BLaER1 treated with 17β-estradiol and CSF1 and Interleukin-3, amounts not matched to agents 10 nM and 100 nM (cell line): Measurements from ENCODE around the gene DCBLD1.

Experiments
- H3K27ac ChIP-seq, 11 experiments: shearing (Covaris generic); formaldehyde crosslinking; 2 replicates each; pipeline ENCODE4 v1.8.1; 2022
- H3K27me3 ChIP-seq, 11 experiments: shearing (Covaris generic); formaldehyde crosslinking; 2 replicates each; pipeline ENCODE4 v1.8.1; 2022
- H3K36me3 ChIP-seq, 11 experiments: shearing (Covaris generic); formaldehyde crosslinking; 2 replicates each; pipeline ENCODE4 v1.8.1; 2022
- H3K4me1 ChIP-seq, 10 experiments: shearing (Covaris generic); formaldehyde crosslinking; 2 replicates each; pipeline ENCODE4 v1.8.1; 2022
- H3K4me2 ChIP-seq, 11 experiments: shearing (Covaris generic); formaldehyde crosslinking; 2 replicates each; pipeline ENCODE4 v1.8.1; 2022
- H3K4me3 ChIP-seq, 10 experiments: shearing (Covaris generic); formaldehyde crosslinking; 2 replicates each; pipeline ENCODE4 v1.8.1; 2022
- H3K9ac ChIP-seq, 11 experiments: shearing (Covaris generic); formaldehyde crosslinking; 2 replicates each; pipeline ENCODE4 v1.8.1; 2022
- H3K9me3 ChIP-seq, 11 experiments: shearing (Covaris generic); formaldehyde crosslinking; replicated peaks in 1 of 11; 2 replicates each; pipeline ENCODE4 v1.8.1; 2022
- H4K20me1 ChIP-seq, 11 experiments: shearing (Covaris generic); formaldehyde crosslinking; 2 replicates each; pipeline ENCODE4 v1.8.1; 2022
- Cebpa-rat ChIP-seq, 11 experiments: shearing (Covaris generic); IDR thresholded peaks; 2 replicates each; pipeline ENCODE4 v1.8.1; 2022

The DCBLD1 gene

DNA sequence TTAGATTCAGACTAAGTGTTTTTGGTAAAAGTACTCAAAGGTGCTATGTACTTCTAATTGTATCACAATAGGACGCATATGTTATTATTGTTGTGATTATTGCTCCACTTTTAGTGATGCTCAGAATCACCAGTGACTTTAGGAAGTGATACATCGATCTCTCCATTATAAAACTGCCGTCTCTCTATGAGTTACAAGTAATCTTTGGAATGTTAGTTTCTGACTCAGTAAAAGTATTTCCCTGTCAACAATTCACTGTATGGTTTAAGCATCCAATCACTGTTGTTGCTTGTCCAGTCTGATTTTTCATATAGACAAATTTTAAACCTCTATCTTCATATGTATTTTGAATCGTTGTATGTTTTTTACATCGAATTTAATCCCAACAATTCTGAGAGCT lies 9.4 kb downstream of the DCBLD1 start:
- H3K4me3 ChIP-seq = no peak overlapping the region
- H3K27me3 ChIP-seq = no peaks in the 10 kb centered on the region
- H3K36me3 ChIP-seq = no peaks in the 10 kb centered on the region
- no peaks in the 10 kb centered on the region for H4K20me1 ChIP-seq
- no peak overlapping the region for H3K27ac ChIP-seq
- no peak overlapping the region for H3K4me2 ChIP-seq
- H3K9ac ChIP-seq = no peak overlapping the region
- H3K4me1 ChIP-seq = peaks cover 0 to 35% (median 9%) of the 10 kb centered on the region in 10 experiments; a peak in 10 of 20 replicates
- 0 out of 22 replicates have a peak, but pooled peaks cover 0 to 3% (median 0%) of the 10 kb centered on the region in 11 experiments for H3K9me3 ChIP-seq
- no peak for TF ChIP-seq Cebpa-rat (IDR thresholded peaks at IDR 0.05)

DNA sequence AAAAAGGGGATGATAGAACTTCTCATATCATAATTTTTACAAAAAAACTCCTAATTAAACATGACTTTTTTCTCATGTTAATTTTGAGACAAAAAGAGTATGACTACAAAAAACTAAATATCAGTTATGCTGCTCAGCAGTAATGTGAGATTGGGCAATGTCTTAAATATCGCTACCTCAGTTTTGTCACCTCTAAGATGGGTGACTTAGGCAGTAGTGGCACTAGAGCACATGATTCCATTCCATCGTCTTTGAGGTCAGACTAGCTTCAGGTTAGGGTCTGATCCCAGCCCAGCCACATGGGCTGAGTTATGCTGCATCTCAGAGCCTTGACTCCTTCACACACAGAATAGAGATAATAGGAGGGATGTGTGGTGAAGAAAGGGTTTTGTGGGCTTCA lies 11.0 kb downstream of the DCBLD1 start:
- peaks cover 0 to 50% (median 22%) of the 10 kb centered on the region in 10 experiments; a peak in 15 of 20 replicates for H3K4me1 ChIP-seq
- peak overlapping the region in 3 of 11 experiments; percentile 32 to 60 (median 53); a peak in 2 of 22 replicates for H3K4me2 ChIP-seq
- no peaks in the 10 kb centered on the region for H3K9me3 ChIP-seq
- no peak overlapping the region for H3K4me3 ChIP-seq
- no peaks in the 10 kb centered on the region for H4K20me1 ChIP-seq
- H3K36me3 ChIP-seq = no peaks in the 10 kb centered on the region
- no peak overlapping the region for H3K9ac ChIP-seq
- no peaks in the 10 kb centered on the region for H3K27me3 ChIP-seq
- no peak for TF ChIP-seq Cebpa-rat (IDR thresholded peaks at IDR 0.05)
- H3K27ac ChIP-seq = peak overlapping the region in 4 of 11 experiments; percentile 5 to 64 (median 40); a peak in 3 of 22 replicates

DNA sequence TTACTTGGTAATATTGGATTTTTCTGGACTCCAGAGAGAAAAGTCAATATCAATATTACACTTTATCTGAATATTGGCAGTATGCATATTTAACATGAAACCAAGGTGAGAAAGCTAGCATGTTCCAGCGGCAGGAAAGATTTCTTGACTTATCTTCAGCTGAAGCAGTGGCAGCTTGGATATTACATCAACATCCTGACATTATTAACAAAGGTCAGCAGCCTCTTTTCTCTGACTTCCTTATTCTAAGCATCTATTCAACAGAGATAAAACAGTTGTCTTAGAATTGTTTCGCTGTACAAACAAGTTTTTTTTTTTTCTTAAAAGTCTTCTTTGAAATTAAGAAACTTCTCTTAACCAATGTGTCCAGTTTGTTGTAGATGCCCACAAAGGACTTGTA lies 11.8 kb downstream of the DCBLD1 start:
- no peaks in the 10 kb centered on the region for H3K36me3 ChIP-seq
- TF ChIP-seq Cebpa-rat (IDR thresholded peaks at IDR 0.05) = no peak
- peaks cover 0 to 58% (median 30%) of the 10 kb centered on the region in 10 experiments; a peak in 15 of 20 replicates for H3K4me1 ChIP-seq
- peak overlapping the region in 4 of 11 experiments; percentile 5 to 64 (median 50); a peak in 7 of 22 replicates for H3K27ac ChIP-seq
- H3K27me3 ChIP-seq = no peaks in the 10 kb centered on the region
- no peaks in the 10 kb centered on the region for H4K20me1 ChIP-seq
- H3K9me3 ChIP-seq = no peaks in the 10 kb centered on the region
- peak overlapping the region in 5 of 11 experiments; percentile 5 to 60 (median 41); a peak in 8 of 22 replicates for H3K4me2 ChIP-seq
- no peak overlapping the region for H3K9ac ChIP-seq
- H3K4me3 ChIP-seq = no peak overlapping the region

- Histone ChIP-seq H3K36me3 (no peaks in the 10 kb centered on the region), H3K9ac (no peak overlapping the region), H3K9me3 (no peaks in the 10 kb centered on the region), H3K27ac (peak overlapping the region in 4 of 11 experiments; percentile 5 to 64 (median 50); a peak in 7 of 22 replicates), H4K20me1 (no peaks in the 10 kb centered on the region), H3K4me3 (no peak overlapping the region), H3K4me1 (peaks cover 0 to 64% (median 30%) of the 10 kb centered on the region in 10 experiments; a peak in 15 of 20 replicates), H3K27me3 (no peaks in the 10 kb centered on the region), H3K4me2 (peak overlapping the region in 6 of 11 experiments; percentile 5 to 60 (median 36); a peak in 10 of 22 replicates)
- TF ChIP-seq Cebpa-rat (IDR thresholded peaks at IDR 0.05) = no peak
These were observed 12.3 kb downstream of the DCBLD1 start for GRCh38 chr6:117494694-117495318.

GRCh38 chr6:117495425-117495824 lies 13.0 kb downstream of the DCBLD1 start:
- Histone ChIP-seq H3K36me3 (no peaks in the 10 kb centered on the region), H3K9ac (no peak overlapping the region), H3K27me3 (no peaks in the 10 kb centered on the region), H3K27ac (no peak overlapping the region), H3K4me3 (no peak overlapping the region), H4K20me1 (no peaks in the 10 kb centered on the region), H3K4me1 (peaks cover 0 to 70% (median 30%) of the 10 kb centered on the region in 10 experiments; a peak in 15 of 20 replicates), H3K9me3 (no peaks in the 10 kb centered on the region), H3K4me2 (peak overlapping the region in 2 of 11 experiments; percentile 32 to 53; a peak in 2 of 22 replicates)
- no peak for TF ChIP-seq Cebpa-rat (IDR thresholded peaks at IDR 0.05)

GRCh38 chr6:117495869-117496268 lies 13.4 kb downstream of the DCBLD1 start:
- Histone ChIP-seq H4K20me1 (no peaks in the 10 kb centered on the region), H3K27me3 (no peaks in the 10 kb centered on the region), H3K4me2 (peak overlapping the region in 3 of 11 experiments; percentile 51 to 53 (median 52); a peak in 4 of 22 replicates), H3K4me1 (peaks cover 0 to 74% (median 30%) of the 10 kb centered on the region in 10 experiments; a peak in 15 of 20 replicates), H3K9ac (no peak overlapping the region), H3K9me3 (no peaks in the 10 kb centered on the region), H3K27ac (peak overlapping the region in 1 of 11 experiments; percentile 0; a peak in 1 of 22 replicates), H3K4me3 (no peak overlapping the region), H3K36me3 (no peaks in the 10 kb centered on the region)
- no peak for TF ChIP-seq Cebpa-rat (IDR thresholded peaks at IDR 0.05)

GRCh38 chr6:117496383-117496990 lies 14.0 kb downstream of the DCBLD1 start:
- peak overlapping the region in 2 of 11 experiments; percentile 0 to 46; a peak in 2 of 22 replicates for H3K27ac ChIP-seq
- H3K9ac ChIP-seq = no peak overlapping the region
- H3K4me3 ChIP-seq = no peak overlapping the region

DNA sequence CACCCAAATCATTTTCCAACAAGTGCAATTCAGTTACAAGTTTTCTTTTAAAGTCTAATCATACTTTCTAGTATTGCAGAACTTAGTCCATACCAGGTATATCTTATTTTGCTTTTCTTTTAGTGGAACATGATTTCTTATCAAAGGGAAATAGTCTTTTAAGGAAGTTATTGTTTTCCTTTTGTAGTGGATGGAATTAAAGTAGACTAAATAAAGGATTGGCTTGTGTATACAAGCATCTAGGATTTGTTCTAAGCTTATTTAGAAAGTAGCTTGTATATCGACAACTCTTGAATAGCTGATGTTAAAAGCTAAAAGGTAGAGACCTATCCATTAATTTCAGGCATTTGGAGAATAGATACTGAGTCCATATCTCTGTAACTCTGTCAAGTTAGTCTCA lies 14.8 kb downstream of the DCBLD1 start:
- peak overlapping the region in 3 of 11 experiments; percentile 32 to 55 (median 46); a peak in 4 of 22 replicates for H3K27ac ChIP-seq
- H3K4me3 ChIP-seq = no peak overlapping the region
- no peak overlapping the region for H3K9ac ChIP-seq
- H3K4me2 ChIP-seq = peak overlapping the region in 4 of 11 experiments; percentile 8 to 53 (median 52); a peak in 7 of 22 replicates
- H3K9me3 ChIP-seq = no peaks in the 10 kb centered on the region
- H4K20me1 ChIP-seq = no peaks in the 10 kb centered on the region
- peaks cover 0 to 88% (median 32%) of the 10 kb centered on the region in 10 experiments; a peak in 15 of 20 replicates for H3K4me1 ChIP-seq
- no peak for TF ChIP-seq Cebpa-rat (IDR thresholded peaks at IDR 0.05)
- no peaks in the 10 kb centered on the region for H3K36me3 ChIP-seq
- H3K27me3 ChIP-seq = no peaks in the 10 kb centered on the region

More at GRCh38 chr6:117496383-117496990, 14.0 kb downstream of the DCBLD1 start:
- no peak for TF ChIP-seq Cebpa-rat (IDR thresholded peaks at IDR 0.05)
- H3K9me3 ChIP-seq = no peaks in the 10 kb centered on the region
- H3K27me3 ChIP-seq = no peaks in the 10 kb centered on the region
- no peaks in the 10 kb centered on the region for H4K20me1 ChIP-seq
- peaks cover 0 to 81% (median 30%) of the 10 kb centered on the region in 10 experiments; a peak in 15 of 20 replicates for H3K4me1 ChIP-seq
- H3K4me2 ChIP-seq = peak overlapping the region in 4 of 11 experiments; percentile 34 to 53 (median 52); a peak in 7 of 22 replicates
- no peaks in the 10 kb centered on the region for H3K36me3 ChIP-seq

DNA sequence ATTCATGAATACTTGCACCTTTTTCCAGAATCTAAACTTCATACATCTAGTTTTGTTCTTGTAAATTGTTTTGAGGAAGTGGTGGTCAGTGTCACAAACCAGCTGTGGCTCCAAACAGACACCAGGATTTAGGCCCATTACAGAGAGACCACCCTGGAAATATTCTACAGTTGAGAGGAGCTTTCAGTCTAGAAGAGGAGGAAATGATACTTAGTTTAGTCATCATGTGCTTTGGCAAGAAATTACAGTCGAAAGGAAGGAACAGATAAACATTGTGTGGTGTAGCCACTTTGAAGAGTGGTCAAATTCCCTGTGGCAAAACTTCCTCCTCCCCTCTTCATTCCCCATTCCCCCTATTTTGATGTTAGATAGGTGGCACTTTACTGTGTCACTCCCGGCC lies 15.7 kb downstream of the DCBLD1 start:
- Histone ChIP-seq H3K4me3 (no peak overlapping the region), H3K4me2 (peak overlapping the region in 8 of 11 experiments; percentile 14 to 78 (median 54); a peak in 15 of 22 replicates), H3K36me3 (no peaks in the 10 kb centered on the region), H3K4me1 (peaks cover 0 to 94% (median 32%) of the 10 kb centered on the region in 10 experiments; a peak in 15 of 20 replicates), H4K20me1 (no peaks in the 10 kb centered on the region), H3K9me3 (no peaks in the 10 kb centered on the region), H3K27me3 (no peaks in the 10 kb centered on the region), H3K27ac (peak overlapping the region in 7 of 11 experiments; percentile 36 to 74 (median 47); a peak in 15 of 22 replicates), H3K9ac (peak overlapping the region in 1 of 11 experiments; percentile 26; a peak in 1 of 22 replicates)
- TF ChIP-seq Cebpa-rat (IDR thresholded peaks at IDR 0.05) = peak in 2 of 11 experiments; percentile 17 to 23; a peak in 1 of 22 replicates
